GM10847 (cell line): Measurements from ENCODE around the gene TMEM132C.

Experiments used
- POLR2A ChIP-seq: IDR thresholded peaks from 2 replicates; pipeline ENCODE4 v1.6.1; 2011; ENCODE audit not compliant: insufficient read length; ENCODE audit errors: extremely low read depth

The TMEM132C gene

GRCh38 chr12:128450810-128451209 lies 183.8 kb downstream of the TMEM132C start:
- no peak for TF ChIP-seq POLR2A

- TF ChIP-seq POLR2A = no peak
Measured at GRCh38 chr12:128455851-128456250, 188.9 kb downstream of the TMEM132C start.

GRCh38 chr12:128456922-128457321 lies 190.0 kb downstream of the TMEM132C start:
- no peak for TF ChIP-seq POLR2A

- no peak for TF ChIP-seq POLR2A
Measured at GRCh38 chr12:128458301-128458974, 191.5 kb downstream of the TMEM132C start.

GRCh38 chr12:128459067-128459466 lies 192.1 kb downstream of the TMEM132C start:
- TF ChIP-seq POLR2A = no peak

- no peak for TF ChIP-seq POLR2A
Measured at GRCh38 chr12:128463881-128464280, 196.9 kb downstream of the TMEM132C start.

- no peak for TF ChIP-seq POLR2A
Measured at GRCh38 chr12:128467882-128468281, 200.9 kb downstream of the TMEM132C start.

GRCh38 chr12:128468926-128469325 lies 202.0 kb downstream of the TMEM132C start:
- no peak for TF ChIP-seq POLR2A

- TF ChIP-seq POLR2A = no peak
Measured at GRCh38 chr12:128471491-128471890, 204.5 kb downstream of the TMEM132C start.

- no peak for TF ChIP-seq POLR2A
Measured at GRCh38 chr12:128474916-128475315, 207.9 kb downstream of the TMEM132C start.

- TF ChIP-seq POLR2A = no peak
Measured at GRCh38 chr12:128476266-128476665, 209.3 kb downstream of the TMEM132C start.

GRCh38 chr12:128483526-128484255 lies 216.7 kb downstream of the TMEM132C start:
- no peak for TF ChIP-seq POLR2A

GRCh38 chr12:128507470-128507869 lies 240.5 kb downstream of the TMEM132C start:
- no peak for TF ChIP-seq POLR2A

GRCh38 chr12:128509170-128509569 lies 242.2 kb downstream of the TMEM132C start:
- TF ChIP-seq POLR2A = no peak

GRCh38 chr12:128510511-128510910 lies 243.5 kb downstream of the TMEM132C start:
- no peak for TF ChIP-seq POLR2A

- TF ChIP-seq POLR2A = no peak
Measured at GRCh38 chr12:128513331-128513730, 246.4 kb downstream of the TMEM132C start.

- TF ChIP-seq POLR2A = no peak
Measured at GRCh38 chr12:128513831-128514230, 246.9 kb downstream of the TMEM132C start.
